AG09309 (cell line): ENCODE results near the gene OR2M5.

ENCODE experiments used
- DNase-seq: peaks from one replicate; pipeline ENCODE4 v3.0.0-alpha.2; 2010; ENCODE audit warnings: low read depth
- H3K4me3 ChIP-seq: 2 replicates; pipeline ENCODE4 v1.5.1; 2011; ENCODE audit warnings: mild to moderate bottlenecking, low read depth, low read length, moderate library complexity; ENCODE audit not compliant: control insufficient read depth
- TF ChIP-seq, protein P1 (sequence below): IDR thresholded peaks from 2 replicates; pipeline ENCODE4 v1.5.1; 2011; ENCODE audit warnings: mild to moderate bottlenecking, low read depth, low read length, inconsistent platforms; ENCODE audit not compliant: insufficient read depth, control insufficient read depth; ENCODE audit errors: missing control alignments

Gene OR2M5

DNA sequence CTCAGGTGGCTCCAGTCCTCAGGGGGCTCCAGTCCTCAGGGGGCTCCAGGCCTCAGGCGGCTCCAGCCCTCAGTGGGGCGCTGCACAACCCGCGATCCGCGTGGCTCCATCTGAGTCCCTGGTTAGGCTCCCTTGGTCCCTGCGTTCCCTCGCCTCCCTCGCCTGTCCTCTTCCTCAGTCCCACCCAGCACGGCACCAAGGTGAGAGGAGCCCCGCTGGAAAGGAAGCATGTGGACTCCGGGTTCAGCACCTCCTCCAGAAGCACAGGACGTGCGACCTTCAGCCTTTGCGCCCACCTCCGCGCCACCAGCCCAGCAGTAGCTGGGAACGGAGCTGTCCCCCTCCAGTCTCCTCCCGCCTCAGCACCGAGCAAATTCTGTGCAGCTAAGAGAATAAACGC is 8.1 kb upstream of the OR2M5 start:
- no peak overlapping the region for H3K4me3 ChIP-seq
- TF ChIP-seq, protein P1, sequence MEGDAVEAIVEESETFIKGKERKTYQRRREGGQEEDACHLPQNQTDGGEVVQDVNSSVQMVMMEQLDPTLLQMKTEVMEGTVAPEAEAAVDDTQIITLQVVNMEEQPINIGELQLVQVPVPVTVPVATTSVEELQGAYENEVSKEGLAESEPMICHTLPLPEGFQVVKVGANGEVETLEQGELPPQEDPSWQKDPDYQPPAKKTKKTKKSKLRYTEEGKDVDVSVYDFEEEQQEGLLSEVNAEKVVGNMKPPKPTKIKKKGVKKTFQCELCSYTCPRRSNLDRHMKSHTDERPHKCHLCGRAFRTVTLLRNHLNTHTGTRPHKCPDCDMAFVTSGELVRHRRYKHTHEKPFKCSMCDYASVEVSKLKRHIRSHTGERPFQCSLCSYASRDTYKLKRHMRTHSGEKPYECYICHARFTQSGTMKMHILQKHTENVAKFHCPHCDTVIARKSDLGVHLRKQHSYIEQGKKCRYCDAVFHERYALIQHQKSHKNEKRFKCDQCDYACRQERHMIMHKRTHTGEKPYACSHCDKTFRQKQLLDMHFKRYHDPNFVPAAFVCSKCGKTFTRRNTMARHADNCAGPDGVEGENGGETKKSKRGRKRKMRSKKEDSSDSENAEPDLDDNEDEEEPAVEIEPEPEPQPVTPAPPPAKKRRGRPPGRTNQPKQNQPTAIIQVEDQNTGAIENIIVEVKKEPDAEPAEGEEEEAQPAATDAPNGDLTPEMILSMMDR = no peak
- DNase-seq = no peak

DNA sequence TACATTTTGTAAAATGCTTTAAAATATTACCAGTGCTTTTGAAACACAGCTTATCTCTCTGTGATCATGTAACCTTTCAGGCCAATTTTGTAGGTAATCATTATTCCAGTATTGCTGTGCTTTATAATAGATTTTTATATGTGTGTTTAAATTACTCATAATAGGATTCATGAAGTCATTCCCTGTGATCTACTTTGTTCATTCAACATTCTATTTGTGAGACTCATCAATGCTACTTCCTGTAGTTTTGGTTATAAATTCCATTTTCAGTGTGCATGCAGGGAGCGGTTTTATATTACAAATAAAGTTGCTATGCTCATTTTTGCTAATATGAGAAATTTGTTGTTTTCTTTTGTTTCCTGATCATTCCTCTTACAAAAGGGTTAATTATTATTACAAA is 4.1 kb upstream of the OR2M5 start:
- TF ChIP-seq, protein P1 = no peak
- no peak for DNase-seq
- H3K4me3 ChIP-seq = no peak overlapping the region

DNA sequence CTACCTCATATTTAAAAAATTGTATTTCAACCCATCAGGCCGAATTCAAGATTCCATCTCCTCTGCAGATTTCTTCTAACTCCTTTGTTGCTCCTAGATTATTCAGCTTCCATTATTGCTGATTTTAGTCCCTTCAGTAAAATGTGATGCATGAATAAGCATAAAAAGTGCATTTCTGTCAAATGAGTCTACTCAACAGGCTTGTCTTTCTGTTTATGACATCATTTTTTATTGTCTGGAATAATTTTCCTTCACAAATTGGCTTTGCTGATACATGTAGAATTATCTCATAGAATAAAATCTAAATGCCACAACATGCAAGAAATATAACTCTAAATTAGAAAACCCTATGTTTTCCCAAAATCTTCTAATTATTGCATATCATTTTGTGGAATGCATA is 1.6 kb upstream of the OR2M5 start:
- DNase-seq = no peak
- TF ChIP-seq, protein P1 = no peak

DNA sequence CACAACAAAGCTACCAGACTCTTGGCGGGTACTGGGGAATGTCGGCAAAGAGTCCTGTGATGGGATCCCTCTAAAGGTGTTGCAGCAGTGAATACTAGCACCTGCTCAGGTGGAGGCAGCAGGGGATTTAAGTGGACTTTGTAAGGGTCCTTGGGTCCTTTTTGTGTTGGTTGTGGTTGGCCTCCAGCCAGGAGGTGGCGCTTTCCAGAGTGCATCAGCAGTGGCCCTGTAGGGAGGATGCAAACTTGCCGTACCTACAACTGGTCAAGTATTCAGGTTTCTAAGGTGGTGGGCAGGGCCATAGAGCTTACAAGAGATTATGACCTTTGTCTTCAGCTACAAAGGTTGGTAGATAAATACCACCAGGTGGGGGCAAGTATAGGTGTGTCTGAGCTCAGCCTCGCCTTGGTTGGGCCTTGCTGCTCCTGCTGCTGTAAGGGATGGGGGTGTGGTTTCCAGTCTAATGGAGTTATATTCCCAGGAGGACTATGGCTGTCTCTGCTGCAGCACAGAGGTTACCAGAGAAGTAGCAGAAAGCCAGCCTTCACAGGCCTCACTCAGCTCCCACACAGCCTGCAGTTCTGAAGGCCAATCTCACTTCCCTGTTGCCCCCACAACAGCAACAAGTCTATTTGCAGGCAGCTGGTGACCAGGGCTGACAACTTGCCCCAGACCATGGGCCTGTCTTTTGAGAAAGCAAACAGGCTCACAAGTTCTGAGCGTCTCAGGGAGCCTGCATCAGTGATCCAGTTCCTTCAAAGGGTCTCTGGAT is 7.3 kb downstream of the OR2M5 start:
- no peak for DNase-seq
- H3K4me3 ChIP-seq = no peak overlapping the region
- TF ChIP-seq, protein P1 = no peak

More for the DNA sequence above, 1.6 kb upstream of the OR2M5 start:
- H3K4me3 ChIP-seq = no peak overlapping the region

DNA sequence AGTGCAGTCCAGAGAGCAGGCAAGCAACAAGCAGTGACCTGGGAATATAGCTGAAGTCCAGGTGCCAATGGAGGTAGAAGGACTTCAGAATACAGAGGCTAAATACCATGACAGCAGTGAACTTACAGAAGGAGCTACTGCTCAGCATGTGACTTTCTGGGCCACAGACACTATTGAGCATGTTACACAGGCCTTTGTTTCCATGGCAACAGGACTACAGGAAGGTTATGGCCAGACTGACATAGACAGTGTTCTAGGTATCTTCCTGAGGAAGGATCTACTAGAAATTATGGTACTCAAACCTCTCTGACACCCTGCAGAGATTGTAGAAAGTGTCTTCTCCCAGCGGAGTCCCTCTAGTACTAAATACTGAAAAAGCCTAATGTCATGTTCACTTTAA is 11.0 kb downstream of the OR2M5 start:
- TF ChIP-seq, protein P1 = no peak
- H3K4me3 ChIP-seq = no peak overlapping the region
- DNase-seq = no peak

DNA sequence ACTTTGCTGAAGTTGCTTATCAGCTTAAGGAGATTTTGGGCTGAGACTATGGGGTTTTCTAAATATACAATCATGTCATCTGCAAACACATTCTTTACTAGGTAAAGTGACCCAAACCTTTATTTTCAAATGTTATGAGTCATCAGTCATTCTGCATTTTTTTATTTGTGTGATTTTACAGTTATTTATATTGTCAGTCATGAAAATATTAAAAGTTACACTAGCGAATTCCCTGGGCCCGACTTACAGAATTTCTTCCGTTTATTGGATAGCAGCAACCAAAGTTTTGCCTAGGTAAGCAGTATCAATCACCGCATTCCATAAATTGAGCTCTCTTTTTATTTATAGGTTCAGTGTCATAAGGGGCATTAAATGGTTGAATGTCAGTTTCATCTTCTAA is 13.8 kb downstream of the OR2M5 start:
- no peak for DNase-seq
- TF ChIP-seq, protein P1 = no peak
- H3K4me3 ChIP-seq = no peak overlapping the region
